Endothelial cell (in vitro differentiated cells): ENCODE measurements around the gene PTPRN. TPM values are rescaled to one million over a fixed set of nuclear protein-coding genes. Genes with fewer than 3 reads are reported as not detected.
A peak's percentile ranks its signal among the peaks of the same experiment; 100 is the strongest.

Experiments
- DNase-seq: peaks from one replicate; pipeline ENCODE4 v3.0.0; 2021; ENCODE audit warnings: low spot score
- H3K27ac Mint-ChIP-seq: one replicate; pipeline ENCODE4 v1.8.0; 2021; ENCODE audit warnings: mixed read lengths, inconsistent platforms; ENCODE audit not compliant: unreplicated experiment
- H3K27me3 Mint-ChIP-seq: one replicate; pipeline ENCODE4 v1.8.0; 2021; ENCODE audit warnings: mild to moderate bottlenecking, moderate library complexity, mixed read lengths, inconsistent platforms; ENCODE audit not compliant: unreplicated experiment
- H3K36me3 Mint-ChIP-seq: one replicate; pipeline ENCODE4 v1.8.0; 2021; ENCODE audit warnings: mild to moderate bottlenecking, low read depth, mixed read lengths, inconsistent platforms; ENCODE audit not compliant: unreplicated experiment
- H3K4me1 Mint-ChIP-seq: one replicate; pipeline ENCODE4 v1.8.0; 2021; ENCODE audit warnings: mild to moderate bottlenecking, mixed read lengths, inconsistent platforms; ENCODE audit not compliant: unreplicated experiment
- H3K4me3 Mint-ChIP-seq: one replicate; pipeline ENCODE4 v1.8.0; 2021; ENCODE audit warnings: mild to moderate bottlenecking, mixed read lengths, inconsistent platforms; ENCODE audit not compliant: unreplicated experiment
- H3K9me3 Mint-ChIP-seq: one replicate; pipeline ENCODE4 v1.8.0; 2021; ENCODE audit warnings: mixed read lengths, inconsistent platforms; ENCODE audit not compliant: unreplicated experiment
- CTCF ChIP-seq: fragments of 200-600 bp; sonication (generic); IDR thresholded peaks from one replicate; pipeline ENCODE4 v1.5.0; 2021; ENCODE audit warnings: antibody characterized with exemption; ENCODE audit not compliant: unreplicated experiment
- total RNA-seq: library from RNA; stranded (reverse); fragmentation: NEBNext Ultra II Directional; extraction: Animal tissue kit (Norgen Biotek cat#: 25700); gene quantifications from one replicate; pipeline ENCODE4 v1.2.1, GENCODE V29; 2021; ENCODE audit not compliant: unreplicated experiment

The PTPRN gene
- total RNA-seq, 1 donor from 2014 or later, result 1.1 TPM

- H3K36me3 Mint-ChIP-seq, result peaks cover 14% of the 10 kb centered on the region
- peaks cover 31% of the 10 kb centered on the region for H3K4me1 Mint-ChIP-seq
- H3K27me3 Mint-ChIP-seq, result peaks cover 22% of the 10 kb centered on the region
- TF ChIP-seq CTCF, result no peak
- H3K4me3 Mint-ChIP-seq, result peak overlapping the region; percentile 85
- DNase-seq, result no peak
- H3K27ac Mint-ChIP-seq, result peak overlapping the region; percentile 89
- no peaks in the 10 kb centered on the region for H3K9me3 Mint-ChIP-seq
Observed at GRCh38 chr2:219248845-219249202, 60.4 kb downstream of the PTPRN start.

GRCh38 chr2:219247678-219248642 lies 61.2 kb downstream of the PTPRN start:
- Mint-ChIP-seq H3K27me3 (peaks cover 22% of the 10 kb centered on the region), H3K4me1 (peaks cover 31% of the 10 kb centered on the region), H3K36me3 (peaks cover 14% of the 10 kb centered on the region), H3K4me3 (no peak overlapping the region), H3K9me3 (no peaks in the 10 kb centered on the region), H3K27ac (no peak overlapping the region)
- DNase-seq, result no peak
- no peak for TF ChIP-seq CTCF

- H3K4me1 Mint-ChIP-seq, result peaks cover 28% of the 10 kb centered on the region
- no peak overlapping the region for H3K27ac Mint-ChIP-seq
- H3K4me3 Mint-ChIP-seq, result peak overlapping the region; percentile 67
- H3K9me3 Mint-ChIP-seq, result no peaks in the 10 kb centered on the region
- TF ChIP-seq CTCF, result no peak
- peaks cover 14% of the 10 kb centered on the region for H3K36me3 Mint-ChIP-seq
- peaks cover 14% of the 10 kb centered on the region for H3K27me3 Mint-ChIP-seq
- DNase-seq, result no peak
Observed at GRCh38 chr2:219246559-219246958, 62.6 kb downstream of the PTPRN start.

GRCh38 chr2:219245899-219246230 lies 63.3 kb downstream of the PTPRN start:
- no peaks in the 10 kb centered on the region for H3K9me3 Mint-ChIP-seq
- H3K27ac Mint-ChIP-seq, result peak overlapping the region; percentile 98
- no peak for TF ChIP-seq CTCF
- H3K4me1 Mint-ChIP-seq, result peaks cover 26% of the 10 kb centered on the region
- peak overlapping the region; percentile 96 for H3K4me3 Mint-ChIP-seq
- DNase-seq, result no peak
- H3K36me3 Mint-ChIP-seq, result peaks cover 9% of the 10 kb centered on the region
- H3K27me3 Mint-ChIP-seq, result peaks cover 14% of the 10 kb centered on the region
